ENCODE data around the gene HLA-DQB1.

HLA-DQB1 gene

DNA sequence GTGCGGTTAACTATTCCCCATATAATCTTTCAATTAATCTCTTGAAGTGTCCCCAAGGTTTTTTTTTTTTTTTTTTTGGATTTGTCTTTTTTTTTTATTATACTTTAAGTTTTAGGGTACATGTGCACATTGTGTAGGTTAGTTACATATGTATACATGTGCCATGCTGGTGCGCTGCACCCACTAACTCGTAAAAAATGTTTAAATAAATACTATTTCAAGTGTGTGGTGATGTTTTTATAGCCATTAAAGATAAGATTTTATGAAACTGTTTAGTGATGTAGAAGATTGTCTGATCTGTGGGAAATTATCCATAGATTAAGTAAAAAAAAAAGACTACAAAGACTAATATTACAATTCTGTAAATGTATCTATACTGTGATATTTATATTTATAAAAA lies 41.9 kb downstream of the HLA-DQB1 start:
- no peak for DNase-seq

DNA sequence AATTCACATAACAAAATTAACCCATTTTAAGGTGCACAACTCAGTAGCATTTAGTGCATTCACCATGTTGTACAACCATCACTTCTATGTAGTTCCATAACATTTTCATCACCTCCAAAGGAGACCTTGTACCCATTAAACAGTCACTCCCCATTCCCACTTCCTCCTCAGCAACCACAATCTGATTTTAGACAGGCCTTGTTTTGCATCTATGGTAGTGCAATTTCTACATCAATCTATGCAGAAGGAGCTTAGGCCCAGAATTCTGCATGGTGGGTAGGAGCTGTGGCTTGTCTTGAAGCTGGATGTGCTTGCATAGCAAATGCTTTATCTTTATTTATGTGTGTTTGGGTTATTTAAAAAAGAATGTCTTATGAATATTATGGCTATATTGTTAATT lies 42.8 kb downstream of the HLA-DQB1 start:
- DNase-seq, result no peak

GRCh38 chr6:32622545-32623401 lies 43.7 kb downstream of the HLA-DQB1 start:
- peak; percentile 29 for DNase-seq

DNA sequence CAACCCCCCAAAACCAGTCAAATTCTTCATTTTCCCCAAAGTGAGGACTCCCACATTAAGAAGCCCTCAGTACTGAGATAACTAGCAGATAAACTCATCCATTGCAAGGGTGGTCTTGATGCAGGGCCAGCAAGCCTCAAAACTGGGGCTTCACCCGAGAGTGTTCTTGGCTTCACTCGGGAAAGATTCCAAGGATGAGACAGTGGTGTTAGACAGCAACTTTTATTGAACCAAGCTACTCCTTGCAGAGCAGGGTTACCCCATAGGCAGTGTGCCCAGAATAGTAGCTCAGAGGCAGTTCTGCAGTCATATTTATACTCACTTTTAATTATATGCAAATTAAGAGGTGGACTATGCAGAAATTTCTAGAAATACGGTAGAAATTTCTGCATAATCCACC lies 45.1 kb downstream of the HLA-DQB1 start:
- no peak for DNase-seq

DNA sequence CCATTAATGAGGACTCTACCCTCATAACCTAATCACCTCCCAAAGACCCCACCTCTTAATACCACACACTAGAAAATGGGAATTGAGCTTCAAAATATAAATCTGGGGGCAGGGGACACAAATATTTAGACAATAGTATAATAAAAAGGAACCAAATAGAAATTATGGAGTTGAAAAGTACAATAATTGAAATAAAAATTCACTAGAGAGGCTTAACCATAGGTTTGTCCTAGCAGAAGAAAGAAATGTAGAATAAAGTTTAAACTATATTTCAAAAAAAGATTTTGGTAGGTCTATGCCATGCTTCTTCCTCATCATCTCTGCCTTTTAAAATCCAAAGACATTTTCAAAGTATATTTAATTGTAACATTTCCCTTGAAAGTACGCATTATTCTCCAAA lies 48.7 kb downstream of the HLA-DQB1 start:
- DNase-seq, result no peak

DNA sequence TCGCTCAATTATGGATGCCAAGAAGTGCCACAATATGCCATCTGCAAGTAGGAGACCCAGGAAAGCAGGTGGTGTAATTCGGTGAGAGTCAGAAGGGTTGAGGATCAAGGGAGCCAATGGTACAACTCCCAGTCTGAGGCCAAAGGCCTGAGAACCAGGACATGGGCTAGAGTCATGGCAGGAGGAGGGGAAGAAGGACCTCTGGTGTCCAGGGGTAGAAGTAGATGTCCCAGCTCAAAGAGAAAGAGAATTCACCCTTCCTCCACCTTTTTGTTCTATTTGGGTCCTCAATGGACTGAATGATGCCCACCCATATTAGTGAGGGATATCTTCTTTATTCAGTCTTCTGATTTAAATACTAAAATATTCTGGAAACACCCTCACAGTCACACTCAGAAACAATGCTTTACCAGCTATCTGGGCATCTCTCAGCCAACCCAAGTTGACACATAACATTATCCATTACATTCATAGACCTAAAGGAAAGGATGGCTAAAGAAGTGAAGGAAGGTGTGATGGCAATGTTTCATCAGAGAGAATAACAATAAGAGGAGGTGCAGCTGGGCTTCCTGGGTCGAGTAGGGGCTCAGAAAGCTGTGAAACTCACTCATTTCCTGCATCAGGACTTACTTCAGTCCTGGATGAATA lies 50.4 kb downstream of the HLA-DQB1 start:
- no peak for DNase-seq

DNA sequence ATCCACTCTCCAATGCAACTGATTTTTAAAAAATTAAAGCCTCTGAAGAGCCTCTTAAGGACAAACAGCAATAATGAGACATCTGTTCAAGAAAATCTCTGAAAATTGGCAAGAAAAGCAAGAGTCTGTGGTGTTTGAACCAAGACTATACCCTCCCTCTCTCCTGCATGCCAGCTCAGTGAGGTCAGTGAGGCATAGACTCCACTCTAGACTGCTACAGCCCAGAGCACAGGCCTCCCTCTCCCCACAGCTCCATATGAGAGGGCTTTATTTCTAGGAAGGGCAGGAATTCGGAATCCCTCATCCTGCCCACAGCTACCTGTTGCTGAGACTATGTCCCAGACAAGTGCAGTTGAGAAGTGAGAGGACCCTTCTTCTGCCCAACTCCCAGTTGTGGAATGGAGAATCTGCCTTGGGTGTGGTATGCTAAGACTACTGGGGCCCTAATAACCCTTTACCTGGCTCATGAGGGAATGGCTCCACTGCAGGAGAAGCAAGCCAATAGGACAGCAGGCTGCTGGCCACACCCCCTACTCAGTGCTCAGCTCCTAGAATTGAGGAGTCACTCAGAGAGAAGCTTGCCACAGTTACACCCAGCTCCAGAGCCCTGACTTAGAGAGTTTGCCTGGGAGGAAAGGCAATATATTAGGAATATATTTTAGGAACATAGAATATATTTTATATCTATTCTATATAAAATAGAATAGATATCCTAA lies 51.9 kb downstream of the HLA-DQB1 start:
- no peak for DNase-seq

DNA sequence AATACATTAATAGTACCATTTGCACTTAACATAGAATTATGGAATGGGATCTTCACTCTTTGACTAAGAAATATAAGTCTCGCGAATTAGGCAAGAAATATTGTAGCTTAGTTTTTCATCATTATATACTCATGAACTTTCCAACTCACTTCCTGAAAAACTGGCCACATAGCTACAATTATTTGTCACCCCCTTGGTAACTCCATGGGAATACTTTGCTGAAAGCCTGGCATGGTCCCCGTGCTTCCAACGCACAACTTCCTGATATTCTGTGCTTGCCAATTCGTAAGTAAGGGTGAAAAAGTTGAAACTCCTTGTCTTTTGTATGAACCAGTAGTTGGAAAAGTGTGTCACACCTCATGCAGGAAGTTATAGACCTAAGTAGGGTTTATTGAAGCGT lies 53.0 kb downstream of the HLA-DQB1 start:
- DNase-seq, result no peak

DNA sequence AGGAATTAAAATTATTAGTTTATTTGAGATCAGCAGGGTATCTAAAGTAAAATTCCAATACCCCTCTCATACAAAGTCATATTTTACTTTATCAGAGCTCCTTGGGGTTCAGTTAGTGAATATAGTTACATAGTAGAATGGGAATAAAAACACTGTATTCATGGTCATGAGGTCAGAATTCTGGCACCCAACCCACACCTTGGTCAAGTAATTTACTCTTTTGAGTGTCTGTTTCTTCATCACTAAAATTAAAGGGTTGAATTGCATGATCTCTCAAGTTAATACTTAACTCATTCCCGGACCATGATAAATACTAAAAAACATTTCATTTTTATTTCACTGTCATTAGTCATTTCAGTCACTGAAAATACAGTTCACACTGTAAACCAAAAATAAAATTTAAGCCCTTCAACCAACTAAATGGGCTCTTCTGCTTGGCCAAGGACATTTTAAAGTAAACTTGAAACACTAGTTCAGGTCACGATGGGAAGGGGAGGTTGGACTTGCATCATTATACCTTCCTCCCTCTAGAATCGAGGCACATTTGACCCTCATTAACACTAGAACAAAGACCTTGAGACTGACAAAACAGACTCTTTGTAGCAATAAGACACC lies 55.7 kb downstream of the HLA-DQB1 start:
- DNase-seq, result no peak

DNA sequence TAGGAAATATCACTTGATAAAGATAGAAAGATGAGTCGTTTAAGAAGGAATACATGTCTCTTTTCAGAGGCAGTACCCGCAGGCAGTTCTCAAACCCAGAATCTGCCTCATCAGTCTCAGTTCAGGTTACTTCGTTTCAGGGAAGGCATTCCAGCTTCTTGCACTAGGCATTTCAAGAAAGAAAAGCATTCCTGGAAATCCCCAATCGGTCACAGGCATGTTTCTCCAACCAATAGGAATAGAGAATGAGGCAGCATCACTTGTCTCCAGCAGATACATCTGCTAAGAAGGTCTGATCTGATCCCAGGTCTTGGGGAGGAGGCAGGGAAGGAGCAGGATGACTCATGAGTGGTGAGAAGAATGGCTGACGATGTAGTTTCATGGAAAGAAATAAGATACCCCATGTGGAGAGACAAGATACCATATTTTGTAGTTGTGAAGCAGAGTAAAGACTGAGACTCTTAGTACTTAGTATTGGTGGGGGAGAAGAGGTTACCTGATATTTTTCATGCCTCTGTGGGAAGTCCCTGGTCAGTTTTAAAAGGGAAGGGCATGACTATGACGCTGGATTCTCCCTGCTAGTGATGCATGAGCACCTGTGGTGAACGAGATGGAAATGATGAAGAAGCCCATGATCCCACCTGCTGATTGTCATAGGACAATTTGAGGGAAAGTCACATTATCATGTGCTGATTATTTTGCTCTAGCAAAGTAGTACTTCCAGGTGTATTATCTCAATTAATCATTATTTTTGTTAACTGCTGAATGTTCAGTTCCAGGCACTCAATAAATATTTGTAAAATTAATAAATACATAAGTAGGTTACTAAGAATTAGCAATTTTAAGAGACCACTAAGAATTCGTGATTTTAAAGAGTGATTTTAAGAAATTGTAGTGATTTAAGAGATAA lies 56.5 kb downstream of the HLA-DQB1 start:
- DNase-seq, result peak; percentile 89

Measured in fibroblast of skin of right quadriceps (primary cell).